ENCODE data around the gene DPY19L1.
"Not testable (repeated sequence)": the region's sequence is repeated elsewhere in the genome, so short reads cannot be mapped to it uniquely, and the experiment has no call there.

GRCh38 chr7:34967818-34968217 is 69.5 kb downstream of the DPY19L1 start:
- TF ChIP-seq, protein P1, sequence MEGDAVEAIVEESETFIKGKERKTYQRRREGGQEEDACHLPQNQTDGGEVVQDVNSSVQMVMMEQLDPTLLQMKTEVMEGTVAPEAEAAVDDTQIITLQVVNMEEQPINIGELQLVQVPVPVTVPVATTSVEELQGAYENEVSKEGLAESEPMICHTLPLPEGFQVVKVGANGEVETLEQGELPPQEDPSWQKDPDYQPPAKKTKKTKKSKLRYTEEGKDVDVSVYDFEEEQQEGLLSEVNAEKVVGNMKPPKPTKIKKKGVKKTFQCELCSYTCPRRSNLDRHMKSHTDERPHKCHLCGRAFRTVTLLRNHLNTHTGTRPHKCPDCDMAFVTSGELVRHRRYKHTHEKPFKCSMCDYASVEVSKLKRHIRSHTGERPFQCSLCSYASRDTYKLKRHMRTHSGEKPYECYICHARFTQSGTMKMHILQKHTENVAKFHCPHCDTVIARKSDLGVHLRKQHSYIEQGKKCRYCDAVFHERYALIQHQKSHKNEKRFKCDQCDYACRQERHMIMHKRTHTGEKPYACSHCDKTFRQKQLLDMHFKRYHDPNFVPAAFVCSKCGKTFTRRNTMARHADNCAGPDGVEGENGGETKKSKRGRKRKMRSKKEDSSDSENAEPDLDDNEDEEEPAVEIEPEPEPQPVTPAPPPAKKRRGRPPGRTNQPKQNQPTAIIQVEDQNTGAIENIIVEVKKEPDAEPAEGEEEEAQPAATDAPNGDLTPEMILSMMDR (IDR thresholded peaks at IDR 0.05; ENCODE audit: low read depth, low read length, poor library complexity, severe bottlenecking): not testable (repeated sequence)
- TF ChIP-seq EZH2phosphoT487 (IDR thresholded peaks at IDR 0.05; ENCODE audit: borderline replicate concordance, low read length): not testable (repeated sequence)
